T-cell (primary cell): ENCODE data around the gene WDR86. TPM values are rescaled to one million over a fixed set of nuclear protein-coding genes. Genes with fewer than 3 reads are reported as not detected.

Source experiments
- ATAC-seq, 4 experiments: fragments of 200-7000 bp in 3 of 4; fragments of 150-1000 bp in 1 of 4; cut with Tn5 transposase; replicated peaks in 1 of 4; 1 replicate in 3 of 4; 2 replicates in 1 of 4; pipeline ENCODE4 v1.10.0; 2021; ENCODE audit warnings: moderate library complexity in 3 of 4, mild to moderate bottlenecking in 2 of 4, moderate number of reproducible peaks in 1 of 4
- CTCF ChIA-PET, 2 donors: fragments of 300-600 bp; sonication (Branson Sonifier 250); formaldehyde crosslinking; loops; one replicate each; lab custom pipeline; 2022; ENCODE audit warnings: antibody characterized with exemption in 2 of 2; lab: Charles Lee
- POLR2A ChIA-PET, 2 donors: fragments of 300-600 bp; sonication (Branson Sonifier 250); formaldehyde crosslinking; loops; one replicate each; lab custom pipeline; 2022; ENCODE audit warnings: antibody characterized with exemption in 2 of 2; lab: Charles Lee
- DNase-seq, 35 experiments: peaks; one replicate each; pipeline versions ENCODE4 v3.0.0 to v3.0.0-alpha.2; 2013 to 2023
- H3K27ac ChIP-seq: one replicate; pipeline ENCODE4 v1.5.1; 2013; ENCODE audit warnings: low read length
- H3K27me3 ChIP-seq, 2 experiments: replicated peaks in 1 of 2; 1 replicate in 1 of 2; 2 replicates in 1 of 2; pipeline versions ENCODE4 v1.6.1 to v1.7.0; 2013; ENCODE audit warnings: low read length in 1 of 2, mixed read lengths in 1 of 2; ENCODE audit not compliant: control insufficient read depth in 2 of 2, insufficient read depth in 2 of 2; ENCODE audit errors: extremely low read depth in 1 of 2
- H3K36me3 ChIP-seq, 2 donors: 1 replicate in 1 of 2; 2 replicates in 1 of 2; pipeline versions ENCODE4 v1.6.1 to v1.7.0; 2013; ENCODE audit warnings: low read length in 1 of 2; ENCODE audit not compliant: control insufficient read depth in 2 of 2, insufficient read depth in 1 of 2; ENCODE audit errors: extremely low read depth in 1 of 2
- H3K4me1 ChIP-seq, 2 experiments: 1 replicate in 1 of 2; 2 replicates in 1 of 2; pipeline versions ENCODE4 v1.6.1 to v1.7.0; 2013; ENCODE audit warnings: low read length in 2 of 2, mixed read lengths in 1 of 2; ENCODE audit not compliant: insufficient read depth in 2 of 2, control insufficient read depth in 1 of 2; ENCODE audit errors: extremely low read depth in 1 of 2
- H3K4me3 ChIP-seq, 2 donors: 1 replicate in 1 of 2; 2 replicates in 1 of 2; pipeline versions ENCODE4 v1.5.1 to v1.7.0; 2013; ENCODE audit warnings: mild to moderate bottlenecking in 2 of 2, low read length in 1 of 2, moderate library complexity in 1 of 2; ENCODE audit not compliant: control insufficient read depth in 1 of 2; ENCODE audit errors: extremely low read depth in 1 of 2
- H3K9me3 ChIP-seq: 2 replicates; pipeline ENCODE4 v1.7.0; 2013
- H3K27ac Mint-ChIP-seq, 2 donors: one replicate each; pipeline ENCODE4 v1.8.0; 2020 to 2021; ENCODE audit warnings: mild to moderate bottlenecking in 2 of 2, mixed read lengths in 2 of 2
- H3K27me3 Mint-ChIP-seq, 2 donors: one replicate each; pipeline ENCODE4 v1.8.0; 2021 to 2022; ENCODE audit warnings: mixed read lengths in 2 of 2
- H3K36me3 Mint-ChIP-seq: one replicate; pipeline ENCODE4 v1.8.0; 2021; ENCODE audit warnings: mixed read lengths
- H3K4me1 Mint-ChIP-seq, 3 donors: one replicate each; pipeline ENCODE4 v1.8.0; 2020 to 2022; ENCODE audit warnings: mixed read lengths in 3 of 3, mild to moderate bottlenecking in 1 of 3
- H3K4me3 Mint-ChIP-seq, 3 donors: one replicate each; pipeline ENCODE4 v1.8.0; 2020 to 2022; ENCODE audit warnings: mild to moderate bottlenecking in 3 of 3, mixed read lengths in 3 of 3, moderate library complexity in 3 of 3
- H3K9me3 Mint-ChIP-seq, 3 donors: one replicate each; pipeline ENCODE4 v1.8.0; 2020 to 2022; ENCODE audit warnings: mixed read lengths in 3 of 3
- WGBS: methylation state at CpG from one replicate; pipeline ENCODE4 v1.1.5; 2013; ENCODE audit warnings: missing lambda C conversion rate; ENCODE audit not compliant: insufficient coverage; 5-methylcytosine and 5-hydroxymethylcytosine counted together
- total RNA-seq, 35 experiments: library from RNA in 6 of 35; stranded (reverse) in 6 of 35; fragments of 120-200 nt in 1 of 35; gene quantifications; one replicate each; pipeline versions ENCODE4 v1.2.1 to v1.2.4 and lab custom pipeline; 2013 to 2026

Gene WDR86
- total RNA-seq, 5 donors from 2014 or later (not counting 1 experiment from before 2014, with no cell fraction given): 3.1 to 26.0 (median 10.1) TPM

DNA sequence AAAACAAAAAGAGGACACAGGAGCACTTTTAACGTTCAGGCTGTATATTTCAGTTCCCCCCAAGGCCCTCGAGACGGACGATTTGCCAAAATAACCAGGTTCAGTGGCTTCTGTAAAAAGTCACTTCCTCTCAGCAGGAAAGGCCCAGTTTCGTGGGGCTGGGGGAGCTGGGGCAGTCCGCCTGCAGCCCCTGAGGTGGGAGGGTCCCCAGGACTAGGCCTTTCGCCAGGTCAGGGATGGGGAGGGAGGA lies 28.8 kb downstream of the WDR86 start:
- Mint-ChIP-seq H3K9me3 (no peaks in the 10 kb centered on the region), H3K27me3 (peaks cover 0 to 6% of the 10 kb centered on the region in 2 donors), H3K4me3 (peak overlapping the region; percentile 53 to 75 (median 55)), H3K27ac (no peak overlapping the region), H3K36me3 (peaks cover 16% of the 10 kb centered on the region), H3K4me1 (peaks cover 7 to 13% (median 11%) of the 10 kb centered on the region in 3 donors)
- ChIA-PET CTCF (interaction anchor here in 1 of 2 donors (0.6 kb wide), 1 partner anchor 62 kb away, joined by 4 read pairs; no protein-coding TSS in a partner anchor), POLR2A (no interaction called here)
- DNase-seq: peak in 2 of 35 experiments; percentile 8 to 32
- Histone ChIP-seq H3K4me1 (peaks cover 9 to 22% of the 10 kb centered on the region in 2 experiments), H3K36me3 (peaks cover 10 to 23% of the 10 kb centered on the region in 2 donors), H3K4me3 (peak overlapping the region; percentile 30 to 44), H3K27ac (peak overlapping the region; percentile 60), H3K27me3 (peaks cover 6 to 37% of the 10 kb centered on the region in 2 experiments), H3K9me3 (no peaks in the 10 kb centered on the region)
- ATAC-seq: peak in 2 of 4 experiments; percentile 6 to 8
- 44% methylated on average over 2 of the region's 7 CpGs for WGBS

DNA sequence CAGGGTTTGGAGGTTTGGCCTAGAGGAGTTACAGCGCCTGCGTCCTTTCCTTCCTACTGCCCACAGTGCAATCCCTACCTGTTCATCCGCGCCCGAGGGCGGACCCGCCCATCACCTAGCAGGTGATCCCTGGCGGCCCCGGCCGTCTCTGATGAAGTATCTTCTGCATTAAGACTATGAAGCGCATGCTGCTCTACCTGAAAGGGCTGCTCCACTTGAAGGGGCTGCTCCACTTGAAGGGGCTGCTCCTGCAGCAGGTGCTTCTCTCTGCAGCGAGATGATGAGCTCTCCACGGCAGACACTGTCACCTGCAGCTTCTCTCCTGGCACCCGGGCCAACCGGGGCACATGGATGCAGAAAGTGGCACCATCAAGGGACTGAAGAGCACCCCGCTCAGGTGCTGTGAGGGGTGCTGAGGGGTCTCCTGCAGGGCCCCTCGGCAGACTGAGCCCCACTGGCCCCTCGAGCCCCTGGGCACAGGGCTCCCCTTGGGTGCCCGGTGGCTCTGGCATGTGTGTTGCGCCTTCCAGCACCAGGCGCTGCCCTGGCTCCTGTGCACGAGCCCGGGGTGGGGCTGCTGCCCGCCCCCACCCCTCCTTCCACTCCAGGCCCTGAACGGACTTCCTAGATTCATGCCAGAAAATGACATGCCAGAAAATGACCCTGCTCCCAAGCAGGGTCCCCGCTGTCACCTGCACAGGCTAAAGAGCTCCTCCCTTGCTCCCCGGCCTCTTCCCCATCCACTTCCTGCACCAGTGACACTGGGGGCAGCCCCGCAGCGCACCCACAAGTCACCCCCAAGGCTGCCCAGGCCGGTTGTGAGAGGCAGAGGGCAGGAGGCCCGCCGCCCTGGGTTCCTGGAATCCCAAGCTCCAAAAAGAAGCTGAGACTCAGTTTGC lies 29.4 kb downstream of the WDR86 start:
- H3K36me3 ChIP-seq: peaks cover 10 to 29% of the 10 kb centered on the region in 2 donors
- CTCF ChIA-PET: no interaction called here

GRCh38 chr7:151379534-151380198 lies 30.2 kb downstream of the WDR86 start:
- Histone ChIP-seq H3K27ac (no peak overlapping the region), H3K4me3 (no peak overlapping the region), H3K27me3 (peaks cover 6 to 33% of the 10 kb centered on the region in 2 experiments), H3K9me3 (no peaks in the 10 kb centered on the region), H3K4me1 (peaks cover 9 to 22% of the 10 kb centered on the region in 2 experiments), H3K36me3 (peaks cover 10 to 33% of the 10 kb centered on the region in 2 donors)
- DNase-seq (no peak), ATAC-seq (no peak)
- Mint-ChIP-seq H3K9me3 (no peaks in the 10 kb centered on the region), H3K4me1 (peaks cover 7 to 13% (median 11%) of the 10 kb centered on the region in 3 donors), H3K36me3 (peaks cover 23% of the 10 kb centered on the region), H3K27me3 (peaks cover 0 to 6% of the 10 kb centered on the region in 2 donors), H3K27ac (peak overlapping the region in 1 of 2 donors; percentile 34), H3K4me3 (no peak overlapping the region)
- ChIA-PET POLR2A (no interaction called here), CTCF (no interaction called here)
- 95% methylated on average over 23 of the region's 25 CpGs for WGBS

More for the DNA sequence above, 29.4 kb downstream of the WDR86 start:
- Mint-ChIP-seq H3K36me3 (peaks cover 20% of the 10 kb centered on the region), H3K27me3 (peaks cover 0 to 6% of the 10 kb centered on the region in 2 donors), H3K4me1 (peaks cover 7 to 13% (median 11%) of the 10 kb centered on the region in 3 donors), H3K27ac (no peak overlapping the region), H3K9me3 (no peaks in the 10 kb centered on the region), H3K4me3 (peak overlapping the region; percentile 53 to 75 (median 55))
- WGBS: 93% methylated on average over 29 of the region's 32 CpGs
- Histone ChIP-seq H3K4me1 (peaks cover 9 to 22% of the 10 kb centered on the region in 2 experiments), H3K27me3 (peaks cover 6 to 35% of the 10 kb centered on the region in 2 experiments), H3K27ac (peak overlapping the region; percentile 60), H3K9me3 (no peaks in the 10 kb centered on the region), H3K4me3 (no peak overlapping the region)
- POLR2A ChIA-PET: no interaction called here
- DNase-seq (no peak), ATAC-seq (no peak)

DNA sequence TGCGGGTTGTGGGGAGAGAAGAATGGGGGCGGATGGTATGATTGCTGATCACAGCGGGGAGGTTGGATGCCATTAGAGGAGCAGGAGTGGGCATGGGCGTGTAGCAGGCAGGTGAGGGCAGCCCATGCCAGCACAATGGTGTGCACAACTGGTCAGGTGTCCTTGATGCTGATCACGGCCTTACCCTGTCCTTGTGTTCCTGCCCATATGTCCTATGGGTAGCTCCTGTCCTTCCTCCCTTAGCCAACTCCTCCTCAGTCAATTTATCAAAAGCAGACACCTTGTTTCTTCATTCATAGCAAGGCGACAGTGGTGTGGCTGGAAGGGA lies 30.7 kb downstream of the WDR86 start:
- peak overlapping the region in 1 of 3 donors; percentile 29 for H3K4me3 Mint-ChIP-seq
- no peak overlapping the region for H3K4me3 ChIP-seq
- peaks cover 15 to 38% of the 10 kb centered on the region in 2 donors for H3K36me3 ChIP-seq
- H3K4me1 Mint-ChIP-seq: peaks cover 7 to 13% (median 11%) of the 10 kb centered on the region in 3 donors
- WGBS: 94% methylated on average over 6 of the region's 6 CpGs
- H3K27ac Mint-ChIP-seq: peak overlapping the region in 1 of 2 donors; percentile 34
- no peak overlapping the region for H3K27ac ChIP-seq
- ATAC-seq: no peak
- POLR2A ChIA-PET: no interaction called here
- peaks cover 23% of the 10 kb centered on the region for H3K36me3 Mint-ChIP-seq
- no peaks in the 10 kb centered on the region for H3K9me3 ChIP-seq
- H3K9me3 Mint-ChIP-seq: no peaks in the 10 kb centered on the region
- H3K27me3 ChIP-seq: peaks cover 6 to 28% of the 10 kb centered on the region in 2 experiments
- CTCF ChIA-PET: no interaction called here
- no peak for DNase-seq
- peaks cover 0 to 6% of the 10 kb centered on the region in 2 donors for H3K27me3 Mint-ChIP-seq
- peaks cover 9 to 22% of the 10 kb centered on the region in 2 experiments for H3K4me1 ChIP-seq

DNA sequence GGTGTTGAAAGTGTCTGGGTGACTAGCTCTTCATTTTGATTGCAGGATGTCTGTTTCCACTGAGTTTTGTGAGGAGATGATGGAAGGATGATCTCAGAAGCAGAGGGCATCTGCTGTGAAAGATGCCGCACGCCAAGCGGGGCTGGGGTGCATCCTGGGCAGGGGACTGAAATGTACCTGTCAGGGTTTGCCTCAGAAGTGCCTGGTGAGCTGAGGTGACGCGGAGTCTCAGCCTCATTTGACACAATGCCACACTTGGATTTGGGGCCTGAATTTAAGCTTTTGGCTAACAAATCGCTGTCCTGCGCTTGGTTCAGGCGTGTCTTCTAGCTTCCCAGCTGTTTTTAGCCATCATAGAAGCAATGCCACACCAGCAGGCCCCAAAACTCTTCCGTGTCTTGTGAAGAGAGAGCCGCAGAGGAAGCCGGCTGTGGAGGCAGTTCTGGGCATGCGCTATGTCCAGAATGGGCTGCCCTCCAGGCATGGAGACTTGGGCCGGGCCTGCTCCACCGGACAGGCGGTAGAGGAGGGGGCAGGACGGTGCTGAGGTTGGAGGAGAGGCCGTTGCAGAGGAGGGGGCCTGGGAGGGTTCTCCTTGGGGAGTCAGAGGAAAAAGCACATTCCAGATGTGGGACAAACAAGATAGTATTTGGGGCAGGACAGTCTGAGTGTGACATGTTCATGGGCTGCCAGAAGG lies 31.2 kb downstream of the WDR86 start:
- H3K27ac ChIP-seq: no peak overlapping the region
- no peaks in the 10 kb centered on the region for H3K9me3 ChIP-seq
- peaks cover 6 to 25% of the 10 kb centered on the region in 2 experiments for H3K27me3 ChIP-seq
- DNase-seq: no peak
- H3K4me3 ChIP-seq: no peak overlapping the region
- WGBS: 99% methylated on average over 17 of the region's 17 CpGs
- Mint-ChIP-seq H3K36me3 (peaks cover 23% of the 10 kb centered on the region), H3K9me3 (no peaks in the 10 kb centered on the region), H3K4me1 (peaks cover 7 to 13% (median 11%) of the 10 kb centered on the region in 3 donors), H3K27me3 (peaks cover 0 to 6% of the 10 kb centered on the region in 2 donors), H3K27ac (peak overlapping the region in 1 of 2 donors; percentile 16), H3K4me3 (peak overlapping the region in 1 of 3 donors; percentile 29)
- peaks cover 9 to 22% of the 10 kb centered on the region in 2 experiments for H3K4me1 ChIP-seq
- ChIA-PET CTCF (no interaction called here), POLR2A (no interaction called here)
- H3K36me3 ChIP-seq: peaks cover 15 to 44% of the 10 kb centered on the region in 2 donors
- no peak for ATAC-seq

- H3K4me3 Mint-ChIP-seq: no peak overlapping the region
- POLR2A ChIA-PET: no interaction called here
- peaks cover 17 to 49% of the 10 kb centered on the region in 2 donors for H3K36me3 ChIP-seq
These were observed 31.8 kb downstream of the WDR86 start for GRCh38 chr7:151378011-151378410.

More at GRCh38 chr7:151378011-151378410, 31.8 kb downstream of the WDR86 start:
- no peak overlapping the region for H3K27ac ChIP-seq
- Mint-ChIP-seq H3K9me3 (no peaks in the 10 kb centered on the region), H3K4me1 (peaks cover 7 to 13% (median 11%) of the 10 kb centered on the region in 3 donors), H3K27me3 (peaks cover 0 to 6% of the 10 kb centered on the region in 2 donors), H3K27ac (no peak overlapping the region), H3K36me3 (peaks cover 28% of the 10 kb centered on the region)
- H3K4me1 ChIP-seq: peaks cover 9 to 22% of the 10 kb centered on the region in 2 experiments
- CTCF ChIA-PET: interaction anchor here in 1 of 2 donors (0.6 kb wide), 1 partner anchor 360 kb away, joined by 3 read pairs; no protein-coding TSS in a partner anchor
- WGBS: 93% methylated on average over 3 of the region's 9 CpGs
- ATAC-seq (no peak), DNase-seq (no peak)
- peaks cover 6 to 20% of the 10 kb centered on the region in 2 experiments for H3K27me3 ChIP-seq
- no peaks in the 10 kb centered on the region for H3K9me3 ChIP-seq
- H3K4me3 ChIP-seq: no peak overlapping the region
